Measurements from ENCODE around the gene ABCC1.

The ABCC1 gene

GRCh38 chr16:15946257-15947044 lies 3.0 kb upstream of the ABCC1 start:
- peak; percentile 82 for DNase-seq (ENCODE audit: low read depth)
- TF ChIP-seq, protein P1, sequence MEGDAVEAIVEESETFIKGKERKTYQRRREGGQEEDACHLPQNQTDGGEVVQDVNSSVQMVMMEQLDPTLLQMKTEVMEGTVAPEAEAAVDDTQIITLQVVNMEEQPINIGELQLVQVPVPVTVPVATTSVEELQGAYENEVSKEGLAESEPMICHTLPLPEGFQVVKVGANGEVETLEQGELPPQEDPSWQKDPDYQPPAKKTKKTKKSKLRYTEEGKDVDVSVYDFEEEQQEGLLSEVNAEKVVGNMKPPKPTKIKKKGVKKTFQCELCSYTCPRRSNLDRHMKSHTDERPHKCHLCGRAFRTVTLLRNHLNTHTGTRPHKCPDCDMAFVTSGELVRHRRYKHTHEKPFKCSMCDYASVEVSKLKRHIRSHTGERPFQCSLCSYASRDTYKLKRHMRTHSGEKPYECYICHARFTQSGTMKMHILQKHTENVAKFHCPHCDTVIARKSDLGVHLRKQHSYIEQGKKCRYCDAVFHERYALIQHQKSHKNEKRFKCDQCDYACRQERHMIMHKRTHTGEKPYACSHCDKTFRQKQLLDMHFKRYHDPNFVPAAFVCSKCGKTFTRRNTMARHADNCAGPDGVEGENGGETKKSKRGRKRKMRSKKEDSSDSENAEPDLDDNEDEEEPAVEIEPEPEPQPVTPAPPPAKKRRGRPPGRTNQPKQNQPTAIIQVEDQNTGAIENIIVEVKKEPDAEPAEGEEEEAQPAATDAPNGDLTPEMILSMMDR (IDR thresholded peaks at IDR 0.05; ENCODE audit: low read length, missing control alignments) = no peak
- H3K4me3 ChIP-seq (replicated peaks; ENCODE audit: low read depth, low read length) = no peak overlapping the region

DNA sequence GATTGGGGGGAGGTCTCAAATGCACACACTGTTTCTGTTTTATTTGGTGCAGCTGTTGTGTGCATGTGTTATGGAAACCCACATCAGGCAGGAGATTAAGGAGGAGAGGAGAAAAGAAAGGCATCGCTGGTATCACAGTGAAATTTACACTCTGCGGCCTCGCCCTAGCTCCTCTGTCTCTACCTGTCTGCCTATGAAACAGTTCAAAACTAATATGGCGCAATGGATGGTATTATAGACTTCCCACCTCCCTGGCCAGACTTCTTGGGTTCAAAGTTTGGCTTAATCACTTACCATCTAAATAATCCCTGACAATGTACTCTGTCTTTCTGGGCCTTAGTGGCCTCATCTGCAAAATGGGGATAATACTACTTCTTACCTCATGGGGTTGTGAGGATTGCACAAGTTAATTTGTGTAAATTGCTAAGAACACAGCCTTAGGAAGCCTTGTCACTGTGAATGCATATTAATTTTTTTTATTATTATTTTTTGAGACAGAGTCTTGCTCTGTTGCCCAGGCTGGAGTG lies 1.4 kb upstream of the ABCC1 start:
- TF ChIP-seq, protein P1 (IDR thresholded peaks at IDR 0.05; ENCODE audit: low read length, missing control alignments) = no peak
- DNase-seq (ENCODE audit: low read depth) = no peak
- H3K4me3 ChIP-seq (replicated peaks; ENCODE audit: low read depth, low read length) = no peak overlapping the region

GRCh38 chr16:15948532-15949209 lies 745 bp upstream of the ABCC1 start:
- TF ChIP-seq, protein P1 (IDR thresholded peaks at IDR 0.05; ENCODE audit: low read length, missing control alignments) = no peak
- no peak for DNase-seq (ENCODE audit: low read depth)

GRCh38 chr16:15950161-15950854 lies 892 bp downstream of the ABCC1 start:
- H3K4me3 ChIP-seq (replicated peaks; ENCODE audit: low read depth, low read length) = peak overlapping the region; percentile 82
- peak; percentile 57 for DNase-seq (ENCODE audit: low read depth)
- TF ChIP-seq, protein P1 (IDR thresholded peaks at IDR 0.05; ENCODE audit: low read length, missing control alignments) = no peak

More at GRCh38 chr16:15948532-15949209, 745 bp upstream of the ABCC1 start:
- H3K4me3 ChIP-seq (replicated peaks; ENCODE audit: low read depth, low read length) = peak overlapping the region; percentile 62

- TF ChIP-seq, protein P1 (IDR thresholded peaks at IDR 0.05; ENCODE audit: low read length, missing control alignments) = no peak
- DNase-seq (ENCODE audit: low read depth) = no peak
- peak overlapping the region; percentile 82 for H3K4me3 ChIP-seq (replicated peaks; ENCODE audit: low read depth, low read length)
Measured at GRCh38 chr16:15950869-15951268, 1.5 kb downstream of the ABCC1 start.

- TF ChIP-seq, protein P1 (IDR thresholded peaks at IDR 0.05; ENCODE audit: low read length, missing control alignments) = no peak
- H3K4me3 ChIP-seq (replicated peaks; ENCODE audit: low read depth, low read length) = no peak overlapping the region
- DNase-seq (ENCODE audit: low read depth) = no peak
Measured at GRCh38 chr16:15951852-15952251, 2.4 kb downstream of the ABCC1 start.
